ENCODE data around the gene PELO. TPM values are rescaled to one million over a fixed set of nuclear protein-coding genes. Genes with fewer than 3 reads are reported as not detected.

Gene PELO
- total and polyA plus RNA-seq, 4 donors = 5.0 to 51.1 (median 35.6) TPM

GRCh38 chr5:52769061-52769460, 18.7 kb upstream of the PELO start:
- peaks cover 0 to 6% (median 0%) of the 10 kb centered on the region in 5 donors for H3K4me1 ChIP-seq (ENCODE audit: control insufficient read depth in 5 of 5, insufficient read depth in 5 of 5, low read length in 5 of 5)
- TF ChIP-seq CTCF (IDR thresholded peaks at IDR 0.05; ENCODE audit: control extremely low read depth, extremely low read depth) = no peak
- H3K9me3 ChIP-seq (ENCODE audit: control insufficient read depth in 4 of 4, insufficient read depth in 3 of 4, low read length in 3 of 4) = no peaks in the 10 kb centered on the region
- H3K27ac ChIP-seq (ENCODE audit: low read depth in 1 of 2, low read length in 1 of 2) = no peak overlapping the region
- ATAC-seq (ENCODE audit: insufficient read depth, low FRiP score) = no peak
- 90 to 94% methylated on average over 5 of the region's 5 CpGs for WGBS, 2 donors
- H3K36me3 ChIP-seq (ENCODE audit: control insufficient read depth in 4 of 4, insufficient read depth in 4 of 4, low read length in 4 of 4) = no peaks in the 10 kb centered on the region
- no peak for DNase-seq
- no peak overlapping the region for H3K4me3 ChIP-seq
- H3K9ac ChIP-seq (ENCODE audit: insufficient read depth in 1 of 2, low read length in 2 of 2) = no peak overlapping the region
- no peaks in the 10 kb centered on the region for H3K27me3 ChIP-seq (ENCODE audit: control insufficient read depth in 3 of 3, insufficient read depth in 3 of 3, low read length in 2 of 3)

GRCh38 chr5:52770287-52770939, 17.3 kb upstream of the PELO start:
- H3K36me3 ChIP-seq (ENCODE audit: control insufficient read depth in 4 of 4, insufficient read depth in 4 of 4, low read length in 4 of 4) = no peaks in the 10 kb centered on the region
- DNase-seq = no peak
- WGBS, 2 donors = 97% methylated on average over 4 of the region's 4 CpGs
- no peak for ATAC-seq (ENCODE audit: insufficient read depth, low FRiP score)
- H3K9ac ChIP-seq (ENCODE audit: insufficient read depth in 1 of 2, low read length in 2 of 2) = no peak overlapping the region
- peaks cover 0 to 6% (median 0%) of the 10 kb centered on the region in 5 donors for H3K4me1 ChIP-seq (ENCODE audit: control insufficient read depth in 5 of 5, insufficient read depth in 5 of 5, low read length in 5 of 5)
- H3K27me3 ChIP-seq (ENCODE audit: control insufficient read depth in 3 of 3, insufficient read depth in 3 of 3, low read length in 2 of 3) = no peaks in the 10 kb centered on the region
- no peak overlapping the region for H3K27ac ChIP-seq (ENCODE audit: low read depth in 1 of 2, low read length in 1 of 2)
- no peak for TF ChIP-seq CTCF (IDR thresholded peaks at IDR 0.05; ENCODE audit: control extremely low read depth, extremely low read depth)
- no peaks in the 10 kb centered on the region for H3K9me3 ChIP-seq (ENCODE audit: control insufficient read depth in 4 of 4, insufficient read depth in 3 of 4, low read length in 3 of 4)
- H3K4me3 ChIP-seq = no peak overlapping the region

- no peak for DNase-seq
- WGBS, 2 donors = 79 to 84% methylated on average over 3 of the region's 3 CpGs
- Histone ChIP-seq H3K9ac (ENCODE audit: insufficient read depth in 1 of 2, low read length in 2 of 2) (no peak overlapping the region), H3K36me3 (ENCODE audit: control insufficient read depth in 4 of 4, insufficient read depth in 4 of 4, low read length in 4 of 4) (no peaks in the 10 kb centered on the region), H3K4me1 (ENCODE audit: control insufficient read depth in 5 of 5, insufficient read depth in 5 of 5, low read length in 5 of 5) (peaks cover 0 to 6% (median 0%) of the 10 kb centered on the region in 5 donors), H3K4me3 (no peak overlapping the region), H3K9me3 (ENCODE audit: control insufficient read depth in 4 of 4, insufficient read depth in 3 of 4, low read length in 3 of 4) (no peaks in the 10 kb centered on the region), H3K27ac (ENCODE audit: low read depth in 1 of 2, low read length in 1 of 2) (no peak overlapping the region), H3K27me3 (ENCODE audit: control insufficient read depth in 3 of 3, insufficient read depth in 3 of 3, low read length in 2 of 3) (no peaks in the 10 kb centered on the region)
- no peak for TF ChIP-seq CTCF (IDR thresholded peaks at IDR 0.05; ENCODE audit: control extremely low read depth, extremely low read depth)
- no peak for ATAC-seq (ENCODE audit: insufficient read depth, low FRiP score)
These were observed 16.2 kb upstream of the PELO start for GRCh38 chr5:52771343-52772039.
